ENCODE data around the gene SPATA25.
A peak's percentile ranks its signal among the peaks of the same experiment; 100 is the strongest.
"Not testable (repeated sequence)": the region's sequence is repeated elsewhere in the genome, so short reads cannot be mapped to it uniquely, and the experiment has no call there.

Gene SPATA25

GRCh38 chr20:45874576-45874975 lies 12.8 kb downstream of the SPATA25 start:
- TF ChIP-seq ZNF274 (IDR thresholded peaks at IDR 0.05; ENCODE audit: low read depth, low read length), result no peak
- H3K4me3 ChIP-seq (ENCODE audit: low read length), result no peak overlapping the region

- not testable (repeated sequence) for H3K4me3 ChIP-seq (ENCODE audit: low read length)
These were observed 13.3 kb downstream of the SPATA25 start for GRCh38 chr20:45874104-45874481.

GRCh38 chr20:45873409-45874103 lies 13.9 kb downstream of the SPATA25 start:
- no peak for TF ChIP-seq ZNF274 (IDR thresholded peaks at IDR 0.05; ENCODE audit: low read depth, low read length)
- H3K4me3 ChIP-seq (ENCODE audit: low read length), result no peak overlapping the region

GRCh38 chr20:45872626-45873025 lies 14.8 kb downstream of the SPATA25 start:
- no peak overlapping the region for H3K4me3 ChIP-seq (ENCODE audit: low read length)
- TF ChIP-seq ZNF274 (IDR thresholded peaks at IDR 0.05; ENCODE audit: low read depth, low read length), result no peak

GRCh38 chr20:45867819-45868176 lies 19.6 kb downstream of the SPATA25 start:
- no peak for TF ChIP-seq ZNF274 (IDR thresholded peaks at IDR 0.05; ENCODE audit: low read depth, low read length)

GRCh38 chr20:45867136-45867818 lies 20.1 kb downstream of the SPATA25 start:
- no peak for TF ChIP-seq ZNF274 (IDR thresholded peaks at IDR 0.05; ENCODE audit: low read depth, low read length)
- no peak overlapping the region for H3K4me3 ChIP-seq (ENCODE audit: low read length)

More at GRCh38 chr20:45867819-45868176, 19.6 kb downstream of the SPATA25 start:
- no peak overlapping the region for H3K4me3 ChIP-seq (ENCODE audit: low read length)

GRCh38 chr20:45866454-45866853 lies 21.0 kb downstream of the SPATA25 start:
- no peak overlapping the region for H3K4me3 ChIP-seq (ENCODE audit: low read length)
- no peak for TF ChIP-seq ZNF274 (IDR thresholded peaks at IDR 0.05; ENCODE audit: low read depth, low read length)

GRCh38 chr20:45863543-45864470 lies 23.6 kb downstream of the SPATA25 start:
- TF ChIP-seq ZNF274 (IDR thresholded peaks at IDR 0.05; ENCODE audit: low read depth, low read length), result no peak
- no peak overlapping the region for H3K4me3 ChIP-seq (ENCODE audit: low read length)

- no peak for TF ChIP-seq ZNF274 (IDR thresholded peaks at IDR 0.05; ENCODE audit: low read depth, low read length)
- no peak overlapping the region for H3K4me3 ChIP-seq (ENCODE audit: low read length)
These were observed 26.0 kb downstream of the SPATA25 start for GRCh38 chr20:45861221-45862075.

- no peak for TF ChIP-seq ZNF274 (IDR thresholded peaks at IDR 0.05; ENCODE audit: low read depth, low read length)
- no peak overlapping the region for H3K4me3 ChIP-seq (ENCODE audit: low read length)
These were observed 26.7 kb downstream of the SPATA25 start for GRCh38 chr20:45860560-45861220.

GRCh38 chr20:45859916-45860315 lies 27.5 kb downstream of the SPATA25 start:
- no peak overlapping the region for H3K4me3 ChIP-seq (ENCODE audit: low read length)
- no peak for TF ChIP-seq ZNF274 (IDR thresholded peaks at IDR 0.05; ENCODE audit: low read depth, low read length)

- no peak for TF ChIP-seq ZNF274 (IDR thresholded peaks at IDR 0.05; ENCODE audit: low read depth, low read length)
- peak overlapping the region; percentile 76 for H3K4me3 ChIP-seq (ENCODE audit: low read length)
These were observed 29.6 kb downstream of the SPATA25 start for GRCh38 chr20:45857882-45858216.

- H3K4me3 ChIP-seq (ENCODE audit: low read length), result peak within 1 kb of the TSS; percentile 83
- TF ChIP-seq ZNF274 (IDR thresholded peaks at IDR 0.05; ENCODE audit: low read depth, low read length), result no peak
These were observed 30.1 kb downstream of the SPATA25 start, which contains the start of the genes ACOT8 and ZSWIM3 for GRCh38 chr20:45857114-45857881. Gene ACOT8, minus strand, starts transcription at chr20:45857392. Its CDS starts 77 bp downstream, at chr20:45857315. Gene ZSWIM3, plus strand, starts transcription at chr20:45857614. Its CDS starts 212 bp downstream, at chr20:45857826.

Measured in GM08714 (cell line).